MCF 10A (cell line): Measurements from ENCODE around the gene INPP5D. TPM values are rescaled to one million over a fixed set of nuclear protein-coding genes. Genes with fewer than 3 reads are reported as not detected.

Source experiments
- BruUV-seq: library from RNA; stranded (reverse); fragments of 400-500 nt; replicated peaks from 2 replicates; lab custom pipeline; 2021; lab: Mats Ljungman, UMichigan
- CTCF ChIA-PET: fragments of 300-600 bp; sonication (Branson Sonifier 250); formaldehyde crosslinking; extraction: SDS; loops from one replicate; lab custom pipeline; 2021; ENCODE audit warnings: antibody characterized with exemption, inconsistent platforms; lab: Yijun Ruan, JAX
- POLR2A ChIA-PET: fragments of 300-600, 350-650 bp; sonication (Branson Sonifier 250); formaldehyde crosslinking; extraction: SDS; loops from one replicate; lab custom pipeline; 2020; ENCODE audit warnings: antibody characterized with exemption, inconsistent platforms; lab: Yijun Ruan, JAX
- DNase-seq: peaks from one replicate; pipeline ENCODE4 v3.0.0-alpha.2; 2018; ENCODE audit not compliant: unreplicated experiment
- H3K27ac Mint-ChIP-seq: one replicate; pipeline ENCODE4 v1.8.0; 2022; ENCODE audit warnings: mild to moderate bottlenecking, low read depth, mixed read lengths; ENCODE audit not compliant: unreplicated experiment
- H3K27me3 Mint-ChIP-seq: one replicate; pipeline ENCODE4 v1.8.0; 2022; ENCODE audit warnings: mixed read lengths; ENCODE audit not compliant: insufficient read depth, unreplicated experiment
- H3K36me3 Mint-ChIP-seq: one replicate; pipeline ENCODE4 v1.8.0; 2022; ENCODE audit warnings: mild to moderate bottlenecking, moderate library complexity, mixed read lengths; ENCODE audit not compliant: insufficient read depth, unreplicated experiment
- H3K4me1 Mint-ChIP-seq: one replicate; pipeline ENCODE4 v1.8.0; 2022; ENCODE audit warnings: mixed read lengths; ENCODE audit not compliant: insufficient read depth, unreplicated experiment
- H3K4me3 Mint-ChIP-seq: one replicate; pipeline ENCODE4 v1.8.0; 2022; ENCODE audit warnings: mild to moderate bottlenecking, moderate library complexity, mixed read lengths; ENCODE audit not compliant: unreplicated experiment
- H3K9me3 Mint-ChIP-seq: one replicate; pipeline ENCODE4 v1.8.0; 2022; ENCODE audit warnings: mixed read lengths; ENCODE audit not compliant: unreplicated experiment
- intact Hi-C: fragments of 100-400 bp; cut with micrococcal nuclease; formaldehyde crosslinking; loops from 2 replicates; pipeline ENCODE4 v1.14.1; 2022
- total RNA-seq: library from RNA; stranded (reverse); gene quantifications from 2 replicates; pipeline ENCODE4 v1.2.3, GENCODE V29; 2022
- TF ChIP-seq, protein P1 (sequence below): fragments of 200-600 bp; IDR thresholded peaks from one replicate; pipeline ENCODE4 v1.8.0; 2022; ENCODE audit warnings: antibody characterized with exemption, mild to moderate bottlenecking; ENCODE audit not compliant: unreplicated experiment

The INPP5D gene
- total RNA-seq, 1 experiment from 2014 or later, result 64.9 TPM

GRCh38 chr2:233213011-233213410 is 152.9 kb downstream of the INPP5D start:
- POLR2A ChIA-PET, result no interaction called here
- H3K4me3 Mint-ChIP-seq, result no peak overlapping the region
- TF ChIP-seq, protein P1, sequence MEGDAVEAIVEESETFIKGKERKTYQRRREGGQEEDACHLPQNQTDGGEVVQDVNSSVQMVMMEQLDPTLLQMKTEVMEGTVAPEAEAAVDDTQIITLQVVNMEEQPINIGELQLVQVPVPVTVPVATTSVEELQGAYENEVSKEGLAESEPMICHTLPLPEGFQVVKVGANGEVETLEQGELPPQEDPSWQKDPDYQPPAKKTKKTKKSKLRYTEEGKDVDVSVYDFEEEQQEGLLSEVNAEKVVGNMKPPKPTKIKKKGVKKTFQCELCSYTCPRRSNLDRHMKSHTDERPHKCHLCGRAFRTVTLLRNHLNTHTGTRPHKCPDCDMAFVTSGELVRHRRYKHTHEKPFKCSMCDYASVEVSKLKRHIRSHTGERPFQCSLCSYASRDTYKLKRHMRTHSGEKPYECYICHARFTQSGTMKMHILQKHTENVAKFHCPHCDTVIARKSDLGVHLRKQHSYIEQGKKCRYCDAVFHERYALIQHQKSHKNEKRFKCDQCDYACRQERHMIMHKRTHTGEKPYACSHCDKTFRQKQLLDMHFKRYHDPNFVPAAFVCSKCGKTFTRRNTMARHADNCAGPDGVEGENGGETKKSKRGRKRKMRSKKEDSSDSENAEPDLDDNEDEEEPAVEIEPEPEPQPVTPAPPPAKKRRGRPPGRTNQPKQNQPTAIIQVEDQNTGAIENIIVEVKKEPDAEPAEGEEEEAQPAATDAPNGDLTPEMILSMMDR, result no peak
- no TSS peak for BruUV-seq
- H3K27ac Mint-ChIP-seq, result no peak overlapping the region
- H3K9me3 Mint-ChIP-seq, result no peaks in the 10 kb centered on the region
- DNase-seq, result peak; percentile 81
- intact Hi-C loops, result no loop called here
- CTCF ChIA-PET, result no interaction called here
- no peaks in the 10 kb centered on the region for H3K27me3 Mint-ChIP-seq
- H3K36me3 Mint-ChIP-seq, result peaks cover 11% of the 10 kb centered on the region
- H3K4me1 Mint-ChIP-seq, result peaks cover 39% of the 10 kb centered on the region

DNA sequence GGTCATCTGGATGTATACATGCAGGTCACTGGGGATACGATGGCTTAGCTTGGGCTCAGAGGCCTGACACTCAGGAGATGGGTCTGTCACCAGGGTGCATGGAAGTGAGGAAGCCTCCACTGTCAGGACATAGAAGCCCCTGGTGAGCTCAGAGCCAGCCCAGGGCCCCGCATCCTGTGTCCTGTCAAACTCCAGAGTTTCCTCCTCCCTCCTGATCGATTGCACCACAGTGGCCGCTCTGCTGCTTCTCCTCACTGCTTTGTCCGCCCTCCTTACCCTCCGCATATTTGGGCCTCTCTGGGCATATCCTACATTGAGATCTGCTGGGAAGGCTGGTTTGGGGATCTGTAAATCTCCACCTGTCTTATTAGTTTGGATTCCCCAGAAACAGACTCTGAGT is 153.8 kb downstream of the INPP5D start:
- no peak for DNase-seq
- intact Hi-C loops, result no loop called here
- TF ChIP-seq, protein P1, result no peak
- POLR2A ChIA-PET, result no interaction called here
- H3K4me3 Mint-ChIP-seq, result no peak overlapping the region
- H3K9me3 Mint-ChIP-seq, result no peaks in the 10 kb centered on the region
- no peak overlapping the region for H3K27ac Mint-ChIP-seq
- CTCF ChIA-PET, result no interaction called here
- H3K36me3 Mint-ChIP-seq, result peaks cover 5% of the 10 kb centered on the region
- H3K4me1 Mint-ChIP-seq, result peaks cover 30% of the 10 kb centered on the region
- no peaks in the 10 kb centered on the region for H3K27me3 Mint-ChIP-seq
- no TSS peak for BruUV-seq

DNA sequence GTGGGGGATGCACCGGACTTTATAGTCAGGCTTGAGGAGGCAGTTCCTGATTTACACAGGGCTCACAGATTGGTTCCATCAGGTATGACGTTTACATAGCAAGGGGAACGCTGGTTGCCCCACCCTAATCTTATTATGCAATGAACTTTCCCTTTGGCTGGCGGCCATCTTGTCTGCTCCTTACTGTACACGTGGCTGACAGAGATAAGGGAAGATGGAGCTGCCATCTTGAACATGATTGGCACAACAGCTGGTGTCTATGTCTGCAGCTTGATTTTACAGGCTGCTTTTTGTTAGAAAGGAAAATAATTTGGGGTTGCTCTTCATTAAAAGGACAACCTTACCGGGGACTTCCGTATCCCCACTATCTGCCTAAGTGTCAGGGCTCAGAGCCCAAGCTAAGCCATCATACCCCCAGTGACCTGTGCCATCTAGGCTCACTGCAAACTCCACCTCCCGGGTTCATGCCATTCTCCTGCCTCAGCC is 157.8 kb downstream of the INPP5D start:
- peak; percentile 39 for DNase-seq
- TF ChIP-seq, protein P1, result no peak
- Mint-ChIP-seq H3K4me1 (peaks cover 2% of the 10 kb centered on the region), H3K36me3 (no peaks in the 10 kb centered on the region), H3K9me3 (no peaks in the 10 kb centered on the region), H3K4me3 (no peak overlapping the region), H3K27me3 (no peaks in the 10 kb centered on the region), H3K27ac (no peak overlapping the region)
- intact Hi-C loops, result no loop called here
- no TSS peak for BruUV-seq
- CTCF ChIA-PET, result interaction anchor here (0.7 to 1.1 kb wide), 2 partner anchors 33 to 36 kb away, joined by 3 to 5 read pairs; no protein-coding TSS in a partner anchor
- POLR2A ChIA-PET, result no interaction called here

DNA sequence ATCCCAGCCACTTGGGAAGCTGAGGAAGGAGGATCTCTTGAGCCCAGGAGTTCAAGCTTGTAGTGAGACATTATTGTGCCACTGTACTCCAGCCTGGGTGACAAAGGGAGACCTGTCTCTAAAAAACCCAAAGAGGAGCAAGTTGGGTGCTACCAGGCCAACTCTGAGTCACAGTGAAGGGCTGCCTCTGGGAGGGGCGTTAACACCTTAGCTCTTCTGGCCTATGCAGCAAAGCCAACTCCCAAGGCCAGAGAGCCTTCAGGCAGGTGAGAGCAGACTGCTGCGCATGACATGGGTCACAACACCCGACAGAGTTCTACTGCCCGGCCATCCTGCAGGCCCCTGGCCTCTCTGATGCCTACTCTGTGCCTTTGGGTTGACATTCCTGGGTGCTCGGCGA is 158.7 kb downstream of the INPP5D start:
- Mint-ChIP-seq H3K36me3 (no peaks in the 10 kb centered on the region), H3K4me3 (no peak overlapping the region), H3K27me3 (no peaks in the 10 kb centered on the region), H3K27ac (no peak overlapping the region), H3K4me1 (no peaks in the 10 kb centered on the region), H3K9me3 (no peaks in the 10 kb centered on the region)
- DNase-seq, result no peak
- no TSS peak for BruUV-seq
- TF ChIP-seq, protein P1, result no peak
- ChIA-PET CTCF (interaction anchor here (0.7 to 1.1 kb wide), 3 partner anchors 32 to 601 kb away, joined by 3 to 5 read pairs (median 3); no protein-coding TSS in a partner anchor), POLR2A (interaction anchor here (0.5 to 0.6 kb wide), 2 partner anchors 53 to 373 kb away, joined by 3 read pairs; no protein-coding TSS in a partner anchor)
- intact Hi-C loops, result no loop called here
